Renal cortical epithelial cell (primary cell): Measurements from ENCODE around the gene NCLN. TPM values are rescaled to one million over a fixed set of nuclear protein-coding genes. Genes with fewer than 3 reads are reported as not detected.
"Not testable (repeated sequence)": the region's sequence is repeated elsewhere in the genome, so short reads cannot be mapped to it uniquely, and the experiment has no call there.

Source experiments
- DNase-seq: peaks from one replicate; pipeline ENCODE4 v3.0.0-alpha.2; 2011; ENCODE audit warnings: low read depth
- total RNA-seq: library from RNA; depleted of rRNA; stranded (reverse); fragments of >200 nt; gene quantifications from 2 replicates; pipeline ENCODE4 v1.2.3, GENCODE V29; 2014

Gene NCLN
- total RNA-seq, 1 donor from 2014 or later: 72.6 TPM

- no peak for DNase-seq
These were observed 1.7 kb upstream of the NCLN start for GRCh38 chr19:3183721-3184641.

- no peak for DNase-seq
These were observed 776 bp upstream of the NCLN start for GRCh38 chr19:3184847-3185460.

- no peak for DNase-seq
These were observed 494 bp downstream of the NCLN start for GRCh38 chr19:3186160-3186688.

GRCh38 chr19:3186891-3187661 lies 1.3 kb downstream of the NCLN start:
- DNase-seq: no peak

GRCh38 chr19:3187662-3188511 lies 2.2 kb downstream of the NCLN start:
- no peak for DNase-seq

- DNase-seq: no peak
These were observed 3.2 kb downstream of the NCLN start for GRCh38 chr19:3188627-3189596.

GRCh38 chr19:3189702-3190469 lies 4.2 kb downstream of the NCLN start:
- DNase-seq: no peak

- DNase-seq: no peak
These were observed 4.7 kb downstream of the NCLN start for GRCh38 chr19:3190470-3190770.

- no peak for DNase-seq
These were observed 5.4 kb downstream of the NCLN start for GRCh38 chr19:3190921-3191805.

- DNase-seq: not testable (repeated sequence)
These were observed 6.0 kb downstream of the NCLN start for GRCh38 chr19:3191806-3192104.

GRCh38 chr19:3192228-3192635 lies 6.5 kb downstream of the NCLN start:
- no peak for DNase-seq

- DNase-seq: no peak
These were observed 7.0 kb downstream of the NCLN start for GRCh38 chr19:3192684-3193083.

- no peak for DNase-seq
These were observed 7.8 kb downstream of the NCLN start for GRCh38 chr19:3193256-3194105.

GRCh38 chr19:3194106-3195087 lies 8.7 kb downstream of the NCLN start:
- DNase-seq: no peak

- DNase-seq: no peak
These were observed 10.6 kb downstream of the NCLN start for GRCh38 chr19:3196064-3196932.

GRCh38 chr19:3196933-3197205 lies 11.1 kb downstream of the NCLN start:
- DNase-seq: no peak
